Neural crest cell (in vitro differentiated cells): ENCODE data around the gene KDM4C. TPM values are rescaled to one million over a fixed set of nuclear protein-coding genes. Genes with fewer than 3 reads are reported as not detected.

ENCODE experiments used
- DNase-seq: peaks from one replicate; pipeline ENCODE4 v3.0.0; 2021; ENCODE audit warnings: low read depth, mixed read lengths, low spot score
- H3K27ac Mint-ChIP-seq: one replicate; pipeline ENCODE4 v1.8.0; 2021; ENCODE audit warnings: mild to moderate bottlenecking, mixed read lengths; ENCODE audit not compliant: unreplicated experiment
- H3K27me3 Mint-ChIP-seq: 2 replicates; pipeline ENCODE4 v1.8.0; 2021; ENCODE audit warnings: low read depth, mild to moderate bottlenecking, mixed read lengths
- H3K36me3 Mint-ChIP-seq: 2 replicates; pipeline ENCODE4 v1.8.0; 2021; ENCODE audit warnings: low read depth, mild to moderate bottlenecking, mixed read lengths
- H3K4me1 Mint-ChIP-seq: 2 replicates; pipeline ENCODE4 v1.8.0; 2021; ENCODE audit warnings: mixed read lengths
- H3K4me3 Mint-ChIP-seq: one replicate; pipeline ENCODE4 v1.8.0; 2021; ENCODE audit warnings: mild to moderate bottlenecking, mixed read lengths
- H3K9me3 Mint-ChIP-seq: 2 replicates; pipeline ENCODE4 v1.8.0; 2021; ENCODE audit warnings: mixed read lengths
- CTCF ChIP-seq: fragments of 200-600 bp; sonication (generic); conservative IDR thresholded peaks from 2 replicates; pipeline ENCODE4 v1.5.0; 2021; ENCODE audit warnings: antibody characterized with exemption, mild to moderate bottlenecking
- total RNA-seq: library from RNA; stranded (reverse); gene quantifications from 2 replicates; pipeline ENCODE4 v1.2.1, GENCODE V29; 2021

The KDM4C gene
- total RNA-seq, 1 donor from 2014 or later = 11.2 TPM

DNA sequence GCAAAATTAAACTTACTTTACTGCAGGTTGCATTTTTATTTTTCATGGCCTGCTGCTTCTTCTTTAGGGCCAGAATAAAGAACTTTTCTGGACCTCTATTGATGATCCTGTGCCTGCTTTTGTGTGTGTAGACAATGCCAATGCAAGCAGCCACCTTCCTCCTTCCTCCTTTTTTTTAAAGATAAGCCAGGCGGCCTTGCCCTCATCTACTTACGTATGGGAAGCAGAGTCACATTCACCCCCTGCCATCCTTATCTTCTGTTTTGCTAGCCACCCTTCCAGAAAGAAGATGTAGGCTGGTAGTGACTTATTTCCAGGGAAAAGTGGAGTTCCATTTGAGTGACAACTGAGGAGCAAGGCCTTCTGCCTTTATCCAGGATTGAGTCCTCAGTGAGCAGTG, 122.9 kb downstream of the KDM4C start:
- no peak for TF ChIP-seq CTCF
- Mint-ChIP-seq H3K9me3 (no peaks in the 10 kb centered on the region), H3K4me1 (peaks cover 13% of the 10 kb centered on the region), H3K27me3 (no peaks in the 10 kb centered on the region), H3K27ac (no peak overlapping the region), H3K4me3 (no peak overlapping the region), H3K36me3 (no peaks in the 10 kb centered on the region)
- DNase-seq = no peak

GRCh38 chr9:6884101-6884500, 126.3 kb downstream of the KDM4C start:
- Mint-ChIP-seq H3K4me3 (no peak overlapping the region), H3K4me1 (peaks cover 10% of the 10 kb centered on the region), H3K27ac (no peak overlapping the region), H3K27me3 (no peaks in the 10 kb centered on the region), H3K36me3 (peaks cover 3% of the 10 kb centered on the region), H3K9me3 (no peaks in the 10 kb centered on the region)
- no peak for DNase-seq
- TF ChIP-seq CTCF = no peak

DNA sequence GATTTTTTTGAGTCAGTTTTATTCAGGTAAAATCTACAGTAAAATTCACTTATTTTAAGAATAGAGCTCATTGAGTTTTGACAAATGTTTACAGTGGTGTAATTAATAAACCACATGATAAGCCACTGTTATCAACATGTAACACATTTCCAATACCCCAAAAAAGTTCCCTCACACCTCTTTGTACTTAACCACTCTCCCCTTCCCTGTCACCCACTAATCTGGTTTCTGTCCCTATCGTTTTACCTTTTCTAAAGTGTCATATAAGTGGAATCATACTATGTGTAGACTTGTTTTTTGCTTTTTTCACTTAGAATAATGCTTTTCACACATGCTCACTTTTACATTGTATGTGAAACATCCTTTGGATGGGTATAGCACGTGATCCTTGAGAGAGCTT, 127.2 kb downstream of the KDM4C start:
- no peaks in the 10 kb centered on the region for H3K9me3 Mint-ChIP-seq
- DNase-seq = no peak
- peaks cover 3% of the 10 kb centered on the region for H3K36me3 Mint-ChIP-seq
- no peak overlapping the region for H3K27ac Mint-ChIP-seq
- peaks cover 10% of the 10 kb centered on the region for H3K4me1 Mint-ChIP-seq
- no peak overlapping the region for H3K4me3 Mint-ChIP-seq
- H3K27me3 Mint-ChIP-seq = no peaks in the 10 kb centered on the region
- TF ChIP-seq CTCF = no peak

DNA sequence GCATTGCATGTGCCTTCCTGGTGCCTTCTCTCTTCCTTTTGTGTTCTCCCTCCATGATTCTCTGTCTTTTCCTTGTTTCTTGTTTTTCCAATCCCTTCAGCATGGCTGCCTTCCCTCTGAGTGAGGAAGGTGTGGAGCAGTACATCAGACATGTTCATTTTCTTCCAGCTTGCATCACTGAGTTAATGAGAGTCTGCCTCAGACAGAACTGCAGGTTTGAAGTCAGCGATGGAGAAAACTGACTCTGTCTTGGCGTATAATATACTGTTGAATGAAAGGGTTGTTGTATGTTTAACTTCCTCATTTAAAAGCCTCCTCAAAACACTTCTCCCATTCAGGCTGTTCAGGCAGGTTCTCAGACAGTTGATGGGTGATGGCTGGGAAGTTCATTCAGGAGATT, 129.3 kb downstream of the KDM4C start:
- Mint-ChIP-seq H3K27me3 (no peaks in the 10 kb centered on the region), H3K36me3 (peaks cover 3% of the 10 kb centered on the region), H3K27ac (peak overlapping the region; percentile 65), H3K4me3 (no peak overlapping the region), H3K4me1 (peaks cover 4% of the 10 kb centered on the region), H3K9me3 (no peaks in the 10 kb centered on the region)
- no peak for TF ChIP-seq CTCF
- no peak for DNase-seq

GRCh38 chr9:6889868-6890267, 132.1 kb downstream of the KDM4C start:
- Mint-ChIP-seq H3K4me1 (peaks cover 4% of the 10 kb centered on the region), H3K9me3 (no peaks in the 10 kb centered on the region), H3K36me3 (peaks cover 6% of the 10 kb centered on the region), H3K27me3 (no peaks in the 10 kb centered on the region), H3K4me3 (no peak overlapping the region), H3K27ac (no peak overlapping the region)
- TF ChIP-seq CTCF = no peak
- no peak for DNase-seq
